Measurements from ENCODE around the gene MAP4K4. TPM values are rescaled to one million over a fixed set of nuclear protein-coding genes. Genes with fewer than 3 reads are reported as not detected.

MAP4K4 gene
- total RNA-seq, 2 donors from 2014 or later, result 60.1 to 147 TPM

DNA sequence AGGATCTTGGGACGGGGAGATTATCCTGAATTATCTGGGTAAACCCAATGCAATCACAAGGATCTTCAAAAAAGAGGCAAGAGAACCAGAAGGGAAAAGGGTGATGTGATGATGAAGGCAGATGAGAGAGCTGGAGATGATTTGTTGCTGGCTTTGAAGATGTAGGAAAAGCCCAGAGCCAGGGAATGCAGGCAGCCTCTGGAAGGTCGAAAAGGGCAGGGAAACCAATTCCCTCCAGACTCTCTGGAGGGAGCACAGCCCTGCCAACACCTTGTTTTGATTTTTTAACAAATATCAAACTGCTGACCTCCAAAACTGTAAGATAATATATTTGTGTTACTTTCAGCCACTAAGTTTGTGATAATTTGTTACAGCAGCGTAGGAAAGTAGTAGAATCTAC is 245.3 kb downstream of the MAP4K4 start:
- ATAC-seq (ENCODE audit: insufficient number of reproducible peaks, low FRiP score, low read depth), result no peak
- TF ChIP-seq, protein P1, sequence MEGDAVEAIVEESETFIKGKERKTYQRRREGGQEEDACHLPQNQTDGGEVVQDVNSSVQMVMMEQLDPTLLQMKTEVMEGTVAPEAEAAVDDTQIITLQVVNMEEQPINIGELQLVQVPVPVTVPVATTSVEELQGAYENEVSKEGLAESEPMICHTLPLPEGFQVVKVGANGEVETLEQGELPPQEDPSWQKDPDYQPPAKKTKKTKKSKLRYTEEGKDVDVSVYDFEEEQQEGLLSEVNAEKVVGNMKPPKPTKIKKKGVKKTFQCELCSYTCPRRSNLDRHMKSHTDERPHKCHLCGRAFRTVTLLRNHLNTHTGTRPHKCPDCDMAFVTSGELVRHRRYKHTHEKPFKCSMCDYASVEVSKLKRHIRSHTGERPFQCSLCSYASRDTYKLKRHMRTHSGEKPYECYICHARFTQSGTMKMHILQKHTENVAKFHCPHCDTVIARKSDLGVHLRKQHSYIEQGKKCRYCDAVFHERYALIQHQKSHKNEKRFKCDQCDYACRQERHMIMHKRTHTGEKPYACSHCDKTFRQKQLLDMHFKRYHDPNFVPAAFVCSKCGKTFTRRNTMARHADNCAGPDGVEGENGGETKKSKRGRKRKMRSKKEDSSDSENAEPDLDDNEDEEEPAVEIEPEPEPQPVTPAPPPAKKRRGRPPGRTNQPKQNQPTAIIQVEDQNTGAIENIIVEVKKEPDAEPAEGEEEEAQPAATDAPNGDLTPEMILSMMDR (IDR thresholded peaks at IDR 0.05), result no peak
- DNase-seq (ENCODE audit: low spot score), result no peak
- Histone ChIP-seq H3K4me3 (no peak overlapping the region), H3K36me3 (no peaks in the 10 kb centered on the region), H3K9me3 (no peaks in the 10 kb centered on the region), H3K4me1 (ENCODE audit: control insufficient read depth in 1 of 2, low read depth in 2 of 2) (no peaks in the 10 kb centered on the region), H3K27me3 (replicated peaks; ENCODE audit: insufficient read depth) (no peaks in the 10 kb centered on the region), H3K27ac (no peak overlapping the region)

Other genes with a start within 250 kb of the MAP4K4 start
- under 1 TPM; 0.14 to 0.85 TPM for gene RFX8, start 222.6 kb upstream of the MAP4K4 start, total RNA-seq